ENCODE data around the gene CCKAR.
"Not testable (repeated sequence)": the region's sequence is repeated elsewhere in the genome, so short reads cannot be mapped to it uniquely, and the experiment has no call there.

CCKAR gene

GRCh38 chr4:26515936-26516335 is 25.7 kb upstream of the CCKAR start:
- WGBS, result 86% methylated on average over 2 of the region's 2 CpGs

GRCh38 chr4:26510334-26510964 is 20.2 kb upstream of the CCKAR start:
- WGBS, result 65% methylated on average over 4 of the region's 4 CpGs
- Histone ChIP-seq H3K9me3 (ENCODE audit: insufficient read depth, low read depth, low read length) (no peaks in the 10 kb centered on the region), H3K36me3 (ENCODE audit: insufficient read depth, low read length) (no peaks in the 10 kb centered on the region), H3K4me3 (ENCODE audit: low read length) (no peak overlapping the region), H3K4me1 (ENCODE audit: insufficient read depth, low read length) (no peaks in the 10 kb centered on the region), H3K27me3 (ENCODE audit: insufficient read depth, low read length) (no peaks in the 10 kb centered on the region), H3K27ac (ENCODE audit: low read depth, low read length) (no peak overlapping the region), H3K9ac (ENCODE audit: low read depth, low read length) (no peak overlapping the region)

More at GRCh38 chr4:26515936-26516335, 25.7 kb upstream of the CCKAR start:
- Histone ChIP-seq H3K4me3 (ENCODE audit: low read length) (no peak overlapping the region), H3K36me3 (ENCODE audit: insufficient read depth, low read length) (no peaks in the 10 kb centered on the region), H3K4me1 (ENCODE audit: insufficient read depth, low read length) (no peaks in the 10 kb centered on the region), H3K9me3 (ENCODE audit: insufficient read depth, low read depth, low read length) (no peaks in the 10 kb centered on the region), H3K27me3 (ENCODE audit: insufficient read depth, low read length) (no peaks in the 10 kb centered on the region), H3K9ac (ENCODE audit: low read depth, low read length) (no peak overlapping the region), H3K27ac (ENCODE audit: low read depth, low read length) (no peak overlapping the region)

GRCh38 chr4:26509681-26510333 is 19.5 kb upstream of the CCKAR start:
- Histone ChIP-seq H3K36me3 (ENCODE audit: insufficient read depth, low read length) (no peaks in the 10 kb centered on the region), H3K9me3 (ENCODE audit: insufficient read depth, low read depth, low read length) (no peaks in the 10 kb centered on the region), H3K27me3 (ENCODE audit: insufficient read depth, low read length) (no peaks in the 10 kb centered on the region), H3K9ac (ENCODE audit: low read depth, low read length) (no peak overlapping the region), H3K4me3 (ENCODE audit: low read length) (no peak overlapping the region), H3K4me1 (ENCODE audit: insufficient read depth, low read length) (no peaks in the 10 kb centered on the region), H3K27ac (ENCODE audit: low read depth, low read length) (no peak overlapping the region)
- 85% methylated on average over 8 of the region's 8 CpGs for WGBS

GRCh38 chr4:26507286-26507685 is 17.0 kb upstream of the CCKAR start:
- Histone ChIP-seq H3K4me1 (ENCODE audit: insufficient read depth, low read length) (no peaks in the 10 kb centered on the region), H3K4me3 (ENCODE audit: low read length) (no peak overlapping the region), H3K36me3 (ENCODE audit: insufficient read depth, low read length) (no peaks in the 10 kb centered on the region), H3K9me3 (ENCODE audit: insufficient read depth, low read depth, low read length) (no peaks in the 10 kb centered on the region), H3K9ac (ENCODE audit: low read depth, low read length) (no peak overlapping the region), H3K27me3 (ENCODE audit: insufficient read depth, low read length) (no peaks in the 10 kb centered on the region), H3K27ac (ENCODE audit: low read depth, low read length) (no peak overlapping the region)
- WGBS, result 97% methylated on average over 4 of the region's 4 CpGs

GRCh38 chr4:26503844-26504243 is 13.6 kb upstream of the CCKAR start:
- H3K4me1 ChIP-seq (ENCODE audit: insufficient read depth, low read length), result no peaks in the 10 kb centered on the region
- no peaks in the 10 kb centered on the region for H3K27me3 ChIP-seq (ENCODE audit: insufficient read depth, low read length)
- H3K36me3 ChIP-seq (ENCODE audit: insufficient read depth, low read length), result no peaks in the 10 kb centered on the region
- WGBS, result 89% methylated on average over 4 of the region's 4 CpGs
- H3K4me3 ChIP-seq (ENCODE audit: low read length), result no peak overlapping the region
- H3K9me3 ChIP-seq (ENCODE audit: insufficient read depth, low read depth, low read length), result 0 out of 2 replicates have a peak, but pooled peaks cover 6% of the 10 kb centered on the region
- no peak overlapping the region for H3K9ac ChIP-seq (ENCODE audit: low read depth, low read length)
- no peak overlapping the region for H3K27ac ChIP-seq (ENCODE audit: low read depth, low read length)

- H3K27ac ChIP-seq (ENCODE audit: low read depth, low read length), result no peak overlapping the region
- WGBS, result 94% methylated on average over 5 of the region's 5 CpGs
- H3K4me3 ChIP-seq (ENCODE audit: low read length), result no peak overlapping the region
- 0 out of 2 replicates have a peak, but pooled peaks cover 6% of the 10 kb centered on the region for H3K9me3 ChIP-seq (ENCODE audit: insufficient read depth, low read depth, low read length)
- H3K4me1 ChIP-seq (ENCODE audit: insufficient read depth, low read length), result no peaks in the 10 kb centered on the region
- H3K36me3 ChIP-seq (ENCODE audit: insufficient read depth, low read length), result no peaks in the 10 kb centered on the region
- H3K27me3 ChIP-seq (ENCODE audit: insufficient read depth, low read length), result no peaks in the 10 kb centered on the region
- no peak overlapping the region for H3K9ac ChIP-seq (ENCODE audit: low read depth, low read length)
Measured at GRCh38 chr4:26503427-26503826, 13.1 kb upstream of the CCKAR start.

- 89% methylated on average over 9 of the region's 9 CpGs for WGBS
- not testable (repeated sequence) for H3K9me3 ChIP-seq (ENCODE audit: insufficient read depth, low read depth, low read length); H3K9ac ChIP-seq (ENCODE audit: low read depth, low read length); H3K4me3 ChIP-seq (ENCODE audit: low read length); H3K4me1 ChIP-seq (ENCODE audit: insufficient read depth, low read length); H3K36me3 ChIP-seq (ENCODE audit: insufficient read depth, low read length); H3K27ac ChIP-seq (ENCODE audit: low read depth, low read length); H3K27me3 ChIP-seq (ENCODE audit: insufficient read depth, low read length)
Measured at GRCh38 chr4:26500565-26500999, 10.3 kb upstream of the CCKAR start.

- Histone ChIP-seq H3K36me3 (ENCODE audit: insufficient read depth, low read length) (no peaks in the 10 kb centered on the region), H3K27ac (ENCODE audit: low read depth, low read length) (no peak overlapping the region), H3K4me3 (ENCODE audit: low read length) (no peak overlapping the region), H3K4me1 (ENCODE audit: insufficient read depth, low read length) (no peaks in the 10 kb centered on the region), H3K27me3 (ENCODE audit: insufficient read depth, low read length) (no peaks in the 10 kb centered on the region), H3K9me3 (ENCODE audit: insufficient read depth, low read depth, low read length) (0 out of 2 replicates have a peak, but pooled peaks cover 6% of the 10 kb centered on the region), H3K9ac (ENCODE audit: low read depth, low read length) (no peak overlapping the region)
- 89% methylated on average over 8 of the region's 8 CpGs for WGBS
Measured at GRCh38 chr4:26496207-26496783, 6.0 kb upstream of the CCKAR start.

GRCh38 chr4:26493461-26493860 is 3.2 kb upstream of the CCKAR start:
- H3K27me3 ChIP-seq (ENCODE audit: insufficient read depth, low read length), result no peaks in the 10 kb centered on the region
- no peak overlapping the region for H3K4me3 ChIP-seq (ENCODE audit: low read length)
- 89% methylated on average over 4 of the region's 4 CpGs for WGBS
- H3K4me1 ChIP-seq (ENCODE audit: insufficient read depth, low read length), result no peaks in the 10 kb centered on the region
- no peaks in the 10 kb centered on the region for H3K36me3 ChIP-seq (ENCODE audit: insufficient read depth, low read length)
- H3K9me3 ChIP-seq (ENCODE audit: insufficient read depth, low read depth, low read length), result no peaks in the 10 kb centered on the region
- no peak overlapping the region for H3K9ac ChIP-seq (ENCODE audit: low read depth, low read length)
- H3K27ac ChIP-seq (ENCODE audit: low read depth, low read length), result no peak overlapping the region

GRCh38 chr4:26491449-26492170 is 1.3 kb upstream of the CCKAR start:
- H3K9me3 ChIP-seq (ENCODE audit: insufficient read depth, low read depth, low read length), result no peaks in the 10 kb centered on the region
- no peak overlapping the region for H3K9ac ChIP-seq (ENCODE audit: low read depth, low read length)
- H3K27ac ChIP-seq (ENCODE audit: low read depth, low read length), result no peak overlapping the region
- 89% methylated on average over 7 of the region's 7 CpGs for WGBS
- H3K27me3 ChIP-seq (ENCODE audit: insufficient read depth, low read length), result no peaks in the 10 kb centered on the region
- H3K4me1 ChIP-seq (ENCODE audit: insufficient read depth, low read length), result no peaks in the 10 kb centered on the region
- no peaks in the 10 kb centered on the region for H3K36me3 ChIP-seq (ENCODE audit: insufficient read depth, low read length)
- H3K4me3 ChIP-seq (ENCODE audit: low read length), result no peak overlapping the region

- H3K27me3 ChIP-seq (ENCODE audit: insufficient read depth, low read length), result no peaks in the 10 kb centered on the region
- H3K9me3 ChIP-seq (ENCODE audit: insufficient read depth, low read depth, low read length), result no peaks in the 10 kb centered on the region
- no peak overlapping the region for H3K9ac ChIP-seq (ENCODE audit: low read depth, low read length)
- H3K36me3 ChIP-seq (ENCODE audit: insufficient read depth, low read length), result no peaks in the 10 kb centered on the region
- H3K4me3 ChIP-seq (ENCODE audit: low read length), result no peak overlapping the region
- H3K27ac ChIP-seq (ENCODE audit: low read depth, low read length), result no peak overlapping the region
- no peaks in the 10 kb centered on the region for H3K4me1 ChIP-seq (ENCODE audit: insufficient read depth, low read length)
- 94% methylated on average over 4 of the region's 4 CpGs for WGBS
Measured at GRCh38 chr4:26490960-26491284, 638 bp upstream of the CCKAR start.

All from HUES64 (cell line).